Endothelial cell of umbilical vein (primary cell): Measurements from ENCODE around the gene ROCK2.

Experiments used
- EZH2 ChIP-seq: IDR thresholded peaks from 2 replicates; pipeline ENCODE4 v1.6.1; 2012; ENCODE audit warnings: borderline replicate concordance, low read depth, mild to moderate bottlenecking, moderate library complexity, low read length, inconsistent platforms; ENCODE audit not compliant: severe bottlenecking
- MAX ChIP-seq: IDR thresholded peaks from 2 replicates; pipeline ENCODE4 v1.6.1; 2011; ENCODE audit not compliant: insufficient read depth, insufficient read length
- POLR2A ChIP-seq: IDR thresholded peaks from 2 replicates; pipeline ENCODE4 v1.6.1; 2012; ENCODE audit warnings: low read depth, mild to moderate bottlenecking, control low read depth, low read length
- TF ChIP-seq, protein P1 (sequence below), 2 donors: IDR thresholded peaks; 1 replicate in 1 of 2; 2 replicates in 1 of 2; pipeline ENCODE4 v1.5.1; 2011; ENCODE audit warnings: low read length in 2 of 2, mild to moderate bottlenecking in 2 of 2, moderate library complexity in 2 of 2, control low read depth in 1 of 2, inconsistent platforms in 1 of 2, low read depth in 1 of 2; ENCODE audit not compliant: insufficient read depth in 1 of 2; ENCODE audit errors: extremely low read depth in 1 of 2

DNA sequence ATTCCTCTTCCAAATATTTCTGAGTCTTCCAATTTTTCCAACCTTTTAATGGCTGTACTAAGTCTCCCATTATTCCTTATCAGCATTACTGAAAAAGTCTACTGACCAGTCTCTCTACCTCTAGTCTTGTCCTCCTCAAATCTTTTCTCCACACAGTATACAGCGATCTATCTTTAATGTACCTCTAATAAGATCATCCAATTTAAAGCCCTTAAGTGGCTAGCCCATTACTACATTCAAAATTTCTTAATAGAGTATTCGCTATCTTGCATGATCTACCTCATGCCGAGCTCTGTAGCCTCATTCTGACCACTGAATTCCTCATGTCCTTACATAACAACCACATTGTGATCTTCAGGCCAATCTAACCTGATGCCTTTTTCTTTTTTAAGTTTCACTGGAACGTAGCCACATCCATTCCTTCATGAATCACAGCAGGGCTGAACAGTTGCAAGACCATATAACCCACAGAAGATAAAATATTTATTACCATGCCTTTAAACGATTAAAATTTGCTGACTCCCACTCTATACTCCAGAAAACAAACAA is 131.3 kb downstream of the ROCK2 start:
- TF ChIP-seq, protein P1, sequence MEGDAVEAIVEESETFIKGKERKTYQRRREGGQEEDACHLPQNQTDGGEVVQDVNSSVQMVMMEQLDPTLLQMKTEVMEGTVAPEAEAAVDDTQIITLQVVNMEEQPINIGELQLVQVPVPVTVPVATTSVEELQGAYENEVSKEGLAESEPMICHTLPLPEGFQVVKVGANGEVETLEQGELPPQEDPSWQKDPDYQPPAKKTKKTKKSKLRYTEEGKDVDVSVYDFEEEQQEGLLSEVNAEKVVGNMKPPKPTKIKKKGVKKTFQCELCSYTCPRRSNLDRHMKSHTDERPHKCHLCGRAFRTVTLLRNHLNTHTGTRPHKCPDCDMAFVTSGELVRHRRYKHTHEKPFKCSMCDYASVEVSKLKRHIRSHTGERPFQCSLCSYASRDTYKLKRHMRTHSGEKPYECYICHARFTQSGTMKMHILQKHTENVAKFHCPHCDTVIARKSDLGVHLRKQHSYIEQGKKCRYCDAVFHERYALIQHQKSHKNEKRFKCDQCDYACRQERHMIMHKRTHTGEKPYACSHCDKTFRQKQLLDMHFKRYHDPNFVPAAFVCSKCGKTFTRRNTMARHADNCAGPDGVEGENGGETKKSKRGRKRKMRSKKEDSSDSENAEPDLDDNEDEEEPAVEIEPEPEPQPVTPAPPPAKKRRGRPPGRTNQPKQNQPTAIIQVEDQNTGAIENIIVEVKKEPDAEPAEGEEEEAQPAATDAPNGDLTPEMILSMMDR (IDR thresholded peaks at IDR 0.05; ENCODE audit: extremely low read depth in 1 of 2, insufficient read depth in 1 of 2, low read depth in 1 of 2, low read length in 2 of 2): no peak
- TF ChIP-seq MAX (no peak), POLR2A (no peak), EZH2 (no peak)
